HepG2 (cell line): ENCODE measurements around the gene OPN3. TPM values are rescaled to one million over a fixed set of nuclear protein-coding genes. Genes with fewer than 3 reads are reported as not detected.

ENCODE experiments used
- polyA plus RNA-seq, 8 experiments: library from polyadenylated mRNA; depleted of rRNA in 3 of 8; stranded (reverse) in 7 of 8; unstranded in 1 of 8; fragments of >200 nt; fragmentation: Illumina TruSeq in 4 of 8; extraction: Trizol in 4 of 8; gene quantifications; 2 replicates each; pipeline versions ENCODE4 v1.2.1 to v1.2.3, GENCODE V29; 2011 to 2016; ENCODE audit warnings: low read depth in 4 of 8, missing spikeins in 1 of 8, mixed read lengths in 1 of 8; ENCODE audit not compliant: insufficient read depth in 1 of 8
- total RNA-seq, 5 experiments: library from RNA; depleted of rRNA; stranded (reverse); fragments of >200 nt; fragmentation: Illumina TruSeq; extraction: Trizol; gene quantifications; 2 replicates each; pipeline ENCODE4 v1.2.3, GENCODE V29; 2016; ENCODE audit warnings: low read depth in 1 of 5

OPN3 gene
- total and polyA plus RNA-seq, 2 of the 13 experiments (the other 11 are each of a cell fraction or from before 2014, with no cell fraction given), result 17.4 to 23.0 TPM

Other genes starting within 250 kb of the OPN3 start
- 152 and 211 TPM in 2 replicates for gene FH, start 120.6 kb downstream of the OPN3 start, total RNA-seq (2016; rRNA removed; fragmentation: Illumina TruSeq; extraction: Trizol)
- gene FH, start 120.6 kb downstream of the OPN3 start, polyA plus RNA-seq (2011; rRNA removed), result 31.6 and 39.2 TPM in 2 replicates
- not detected in 2 replicates for gene KMO, start 108.0 kb downstream of the OPN3 start, total RNA-seq (2016; rRNA removed; fragmentation: Illumina TruSeq; extraction: Trizol)
- 0.01 TPM in 2 replicates for gene KMO, start 108.0 kb downstream of the OPN3 start, polyA plus RNA-seq (2011; rRNA removed)
- 16.7 and 21.0 TPM in 2 replicates for gene CHML, start within 50 bp of the OPN3 start, total RNA-seq (2016; rRNA removed; fragmentation: Illumina TruSeq; extraction: Trizol)
- gene CHML, start within 50 bp of the OPN3 start, polyA plus RNA-seq (2011; rRNA removed), result 5.2 TPM in 2 replicates
- gene WDR64, start 11.9 kb upstream of the OPN3 start, total RNA-seq (2016; rRNA removed; fragmentation: Illumina TruSeq; extraction: Trizol), result not detected in 2 replicates
- not detected in 2 replicates for gene WDR64, start 11.9 kb upstream of the OPN3 start, polyA plus RNA-seq (2011; rRNA removed)
- 26.1 and 35.6 TPM in 2 replicates for gene EXO1, start 207.8 kb upstream of the OPN3 start, total RNA-seq (2016; rRNA removed; fragmentation: Illumina TruSeq; extraction: Trizol)
- 1.6 and 3.2 TPM in 2 replicates for gene EXO1, start 207.8 kb upstream of the OPN3 start, polyA plus RNA-seq (2011; rRNA removed)